Loucy (cell line): ENCODE results near the gene CD44.

Source experiments
- CTCF ChIP-seq: fragments of 200-600 bp; sonication (generic); conservative IDR thresholded peaks from 2 replicates; pipeline ENCODE4 v1.5.1; 2014; ENCODE audit warnings: mild to moderate bottlenecking, antibody characterized with exemption, low read length
- EZH2phosphoT487 ChIP-seq: fragments of 200-600 bp; IDR thresholded peaks from 2 replicates; pipeline ENCODE4 v1.6.1; 2018; ENCODE audit warnings: antibody characterized with exemption, mild to moderate bottlenecking, moderate library complexity, borderline replicate concordance

GRCh38 chr11:35104655-35105054, 34.3 kb upstream of the CD44 start:
- TF ChIP-seq EZH2phosphoT487 = no peak
- no peak for TF ChIP-seq CTCF
